GM19193 (cell line): Measurements from ENCODE around the gene DPH2.

Source experiments
- POLR2A ChIP-seq: IDR thresholded peaks from 4 replicates; pipeline ENCODE4 v1.6.1; 2011; ENCODE audit not compliant: insufficient read depth, insufficient read length; ENCODE audit errors: extremely low read depth

The DPH2 gene

GRCh38 chr1:43973981-43974442 lies 4.2 kb downstream of the DPH2 start:
- no peak for TF ChIP-seq POLR2A

- TF ChIP-seq POLR2A, result peak; percentile 83
Measured at GRCh38 chr1:43974443-43975248, 4.8 kb downstream of the DPH2 start, which contains the start of gene ATP6V0B. Gene ATP6V0B, plus strand, starts transcription at chr1:43974960. Its CDS starts 81 bp downstream, at chr1:43975041.

GRCh38 chr1:43975249-43975961 lies 5.6 kb downstream of the DPH2 start:
- no peak for TF ChIP-seq POLR2A

DNA sequence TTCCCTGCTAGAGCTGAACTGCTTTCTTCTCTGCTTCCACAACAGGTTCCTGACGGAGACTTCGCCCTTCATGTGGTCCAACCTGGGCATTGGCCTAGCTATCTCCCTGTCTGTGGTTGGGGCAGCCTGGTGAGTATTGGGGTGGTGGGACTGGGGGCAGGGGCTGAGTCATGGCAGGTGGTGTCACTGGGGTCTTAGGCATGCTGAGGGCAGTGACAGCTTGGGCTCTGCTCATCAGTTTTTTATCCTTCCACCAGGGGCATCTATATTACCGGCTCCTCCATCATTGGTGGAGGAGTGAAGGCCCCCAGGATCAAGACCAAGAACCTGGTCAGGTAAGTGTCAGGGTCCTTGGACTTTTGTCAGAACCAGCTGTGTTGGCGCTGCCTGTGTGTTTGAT lies 6.2 kb downstream of the DPH2 start:
- no peak for TF ChIP-seq POLR2A

DNA sequence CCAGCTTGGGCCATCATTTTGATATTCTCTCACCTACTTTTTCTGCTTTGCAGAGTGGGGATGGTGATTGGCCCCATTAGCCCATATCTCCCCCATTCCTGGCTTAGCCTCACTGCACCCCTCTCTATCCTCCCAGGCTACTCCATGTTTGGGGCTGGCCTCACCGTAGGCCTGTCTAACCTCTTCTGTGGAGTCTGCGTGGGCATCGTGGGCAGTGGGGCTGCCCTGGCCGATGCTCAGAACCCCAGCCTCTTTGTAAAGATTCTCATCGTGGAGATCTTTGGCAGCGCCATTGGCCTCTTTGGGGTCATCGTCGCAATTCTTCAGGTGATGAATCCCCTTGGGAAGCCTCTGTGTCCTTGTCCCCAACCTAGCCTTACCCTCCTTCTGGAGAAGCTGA lies 7.1 kb downstream of the DPH2 start:
- no peak for TF ChIP-seq POLR2A

- no peak for TF ChIP-seq POLR2A
Measured at GRCh38 chr1:43977376-43978263, 7.8 kb downstream of the DPH2 start.

DNA sequence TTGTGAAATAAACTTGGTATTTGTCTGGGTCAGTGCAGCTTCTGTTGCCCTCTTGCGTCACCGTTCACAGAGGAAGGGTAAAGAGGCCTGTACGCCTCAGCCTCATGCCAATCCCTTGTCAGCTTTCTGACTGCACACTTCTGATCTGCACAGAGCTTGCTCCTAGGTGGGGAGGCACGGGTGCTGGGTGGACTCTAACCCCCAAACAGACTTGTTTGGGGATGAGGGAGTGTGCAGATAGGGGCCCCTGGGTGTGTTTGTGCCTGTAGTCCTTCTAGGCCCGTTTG lies 8.4 kb downstream of the DPH2 start:
- TF ChIP-seq POLR2A, result no peak

GRCh38 chr1:43978551-43979260 lies 8.9 kb downstream of the DPH2 start, which contains the start of gene B4GALT2:
Gene B4GALT2, plus strand, starts transcription at chr1:43979210. Its CDS starts 1,951 bp downstream, at chr1:43981161.
- TF ChIP-seq POLR2A, result peak; percentile 46

GRCh38 chr1:43979261-43979527 lies 9.4 kb downstream of the DPH2 start:
- TF ChIP-seq POLR2A, result no peak

DNA sequence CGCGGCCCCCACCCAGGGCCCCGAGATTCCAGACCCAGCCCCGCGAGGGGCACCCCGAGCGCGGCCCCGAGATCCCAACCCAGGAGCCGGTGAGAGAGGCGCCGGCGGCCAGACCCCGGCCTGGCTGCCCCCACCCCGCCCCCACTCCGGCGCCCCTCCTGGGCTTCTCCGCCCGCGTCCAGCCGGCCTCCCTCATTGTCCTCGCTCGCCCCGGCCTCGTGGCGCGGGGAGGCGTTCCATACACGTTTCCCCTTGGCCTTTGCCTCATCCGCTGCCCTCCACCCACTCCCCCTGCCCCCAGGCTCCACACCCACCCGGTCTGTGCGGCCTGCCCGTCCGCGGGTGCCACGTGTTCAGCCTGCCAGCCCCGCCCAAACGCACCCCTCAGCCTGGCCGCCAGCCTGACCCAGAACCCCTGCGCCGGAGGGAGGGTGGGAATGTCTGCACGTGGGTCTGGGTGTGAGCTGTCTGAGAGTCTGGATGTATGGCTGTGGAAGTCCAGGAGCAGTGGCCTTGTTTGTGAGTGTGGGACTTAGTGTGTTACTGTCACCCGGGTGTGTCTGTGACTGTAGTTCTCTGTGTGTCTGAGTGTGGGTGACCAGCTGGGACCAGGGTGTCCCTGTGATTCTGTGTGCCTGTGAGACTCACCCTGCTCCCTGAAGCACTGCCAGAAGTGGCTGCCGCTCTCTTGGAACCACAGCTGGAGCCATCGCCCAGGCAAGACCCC lies 9.9 kb downstream of the DPH2 start:
- TF ChIP-seq POLR2A, result no peak

GRCh38 chr1:43980255-43981134 lies 10.7 kb downstream of the DPH2 start:
- TF ChIP-seq POLR2A, result no peak

DNA sequence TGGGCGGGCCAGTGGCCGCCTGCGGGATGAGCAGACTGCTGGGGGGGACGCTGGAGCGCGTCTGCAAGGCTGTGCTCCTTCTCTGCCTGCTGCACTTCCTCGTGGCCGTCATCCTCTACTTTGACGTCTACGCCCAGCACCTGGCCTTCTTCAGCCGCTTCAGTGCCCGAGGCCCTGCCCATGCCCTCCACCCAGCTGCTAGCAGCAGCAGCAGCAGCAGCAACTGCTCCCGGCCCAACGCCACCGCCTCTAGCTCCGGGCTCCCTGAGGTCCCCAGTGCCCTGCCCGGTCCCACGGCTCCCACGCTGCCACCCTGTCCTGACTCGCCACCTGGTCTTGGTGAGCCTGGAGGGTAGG lies 11.3 kb downstream of the DPH2 start:
- TF ChIP-seq POLR2A, result no peak

DNA sequence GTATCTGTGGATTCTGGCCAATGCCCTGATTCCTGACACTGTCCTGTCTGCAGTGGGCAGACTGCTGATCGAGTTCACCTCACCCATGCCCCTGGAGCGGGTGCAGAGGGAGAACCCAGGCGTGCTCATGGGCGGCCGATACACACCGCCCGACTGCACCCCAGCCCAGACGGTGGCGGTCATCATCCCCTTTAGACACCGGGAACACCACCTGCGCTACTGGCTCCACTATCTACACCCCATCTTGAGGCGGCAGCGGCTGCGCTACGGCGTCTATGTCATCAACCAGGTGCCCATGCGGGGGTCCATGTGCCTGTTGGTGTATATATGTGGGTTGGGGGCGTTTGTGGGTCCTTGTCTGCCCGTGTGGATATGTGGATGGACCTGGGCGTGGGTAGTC lies 11.8 kb downstream of the DPH2 start:
- TF ChIP-seq POLR2A, result no peak
